OCI-LY7 (cell line): ENCODE results near the gene GCLC.

Experiments
- EZH2phosphoT487 ChIP-seq: fragments of 200-600 bp; sonication (generic); IDR thresholded peaks from 2 replicates; pipeline ENCODE4 v1.6.1; 2018; ENCODE audit warnings: low read depth, borderline replicate concordance, mild to moderate bottlenecking, mixed run types, antibody characterized with exemption, low read length, moderate library complexity, mixed read lengths
- TF ChIP-seq, protein P1 (sequence below): fragments of 200-600 bp; sonication (generic); conservative IDR thresholded peaks from 2 replicates; pipeline ENCODE4 v1.5.1; 2014; ENCODE audit warnings: mild to moderate bottlenecking, antibody characterized with exemption, low read length, moderate library complexity, mixed read lengths

DNA sequence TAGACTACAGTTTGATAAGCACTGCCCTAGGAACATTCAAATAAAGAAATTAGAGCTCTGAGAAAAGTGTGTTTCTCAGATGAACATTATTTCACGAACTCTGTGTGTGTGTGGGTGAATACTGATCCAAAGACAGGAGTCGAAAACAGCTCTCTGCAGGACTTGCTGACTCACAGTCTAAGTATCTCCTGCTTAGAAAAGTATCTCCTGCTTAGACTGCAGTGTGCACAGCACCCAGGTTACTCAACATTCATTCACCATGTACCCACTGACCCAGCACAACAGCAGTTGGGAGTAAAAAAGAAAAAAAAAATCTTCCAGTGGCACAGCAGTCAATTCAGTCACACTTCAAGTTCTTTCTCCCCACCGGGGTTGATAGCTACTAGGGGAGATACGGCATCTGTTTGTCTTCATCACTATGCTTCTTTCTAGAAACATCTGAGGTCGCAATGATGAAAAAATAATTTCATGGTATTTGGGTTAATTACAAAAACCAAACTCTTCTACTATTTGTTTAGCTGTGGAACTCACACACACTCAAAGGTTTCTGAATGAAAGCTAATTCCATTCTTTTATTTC is 48.0 kb downstream of the GCLC start:
- TF ChIP-seq, protein P1, sequence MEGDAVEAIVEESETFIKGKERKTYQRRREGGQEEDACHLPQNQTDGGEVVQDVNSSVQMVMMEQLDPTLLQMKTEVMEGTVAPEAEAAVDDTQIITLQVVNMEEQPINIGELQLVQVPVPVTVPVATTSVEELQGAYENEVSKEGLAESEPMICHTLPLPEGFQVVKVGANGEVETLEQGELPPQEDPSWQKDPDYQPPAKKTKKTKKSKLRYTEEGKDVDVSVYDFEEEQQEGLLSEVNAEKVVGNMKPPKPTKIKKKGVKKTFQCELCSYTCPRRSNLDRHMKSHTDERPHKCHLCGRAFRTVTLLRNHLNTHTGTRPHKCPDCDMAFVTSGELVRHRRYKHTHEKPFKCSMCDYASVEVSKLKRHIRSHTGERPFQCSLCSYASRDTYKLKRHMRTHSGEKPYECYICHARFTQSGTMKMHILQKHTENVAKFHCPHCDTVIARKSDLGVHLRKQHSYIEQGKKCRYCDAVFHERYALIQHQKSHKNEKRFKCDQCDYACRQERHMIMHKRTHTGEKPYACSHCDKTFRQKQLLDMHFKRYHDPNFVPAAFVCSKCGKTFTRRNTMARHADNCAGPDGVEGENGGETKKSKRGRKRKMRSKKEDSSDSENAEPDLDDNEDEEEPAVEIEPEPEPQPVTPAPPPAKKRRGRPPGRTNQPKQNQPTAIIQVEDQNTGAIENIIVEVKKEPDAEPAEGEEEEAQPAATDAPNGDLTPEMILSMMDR, result no peak
- no peak for TF ChIP-seq EZH2phosphoT487
